HEK293 (cell line): ENCODE results near the gene TTLL9.

Experiments used
- CTCF ChIA-PET: fragments of 350-600 bp; formaldehyde crosslinking; extraction: SDS; loops from one replicate; lab custom pipeline; 2021; ENCODE audit warnings: antibody characterized with exemption; lab: Yijun Ruan, JAX
- POLR2A ChIA-PET: fragments of 300-600 bp; formaldehyde crosslinking; extraction: SDS; loops from one replicate; lab custom pipeline; 2020; ENCODE audit warnings: antibody characterized with exemption, inconsistent platforms; lab: Yijun Ruan, JAX
- H3K27ac ChIP-seq: fragments of 200-500 bp; sonication (Bioruptor generic); 2 replicates; pipeline ENCODE4 v1.5.1; 2014; ENCODE audit warnings: low read depth, low read length, control low read depth, inconsistent platforms; ENCODE audit errors: extremely low read depth
- H3K36me3 ChIP-seq, 2 experiments: fragments of 200-500 bp in 1 of 2; sonication (Bioruptor generic) in 1 of 2; 1 replicate in 1 of 2; 2 replicates in 1 of 2; pipeline ENCODE4 v1.5.1; 2014 to 2017; ENCODE audit warnings: inconsistent platforms in 2 of 2, low read length in 2 of 2; ENCODE audit not compliant: control insufficient read depth in 2 of 2, insufficient read depth in 1 of 2
- H3K4me1 ChIP-seq: fragments of 200-500 bp; sonication (Bioruptor generic); 2 replicates; pipeline ENCODE4 v1.5.1; 2014; ENCODE audit warnings: mild to moderate bottlenecking, low read length, inconsistent platforms; ENCODE audit not compliant: control insufficient read depth, insufficient read depth
- H3K4me3 ChIP-seq: 2 replicates; pipeline ENCODE4 v1.5.1; 2011; ENCODE audit warnings: low read depth, mild to moderate bottlenecking, control low read depth, low read length, moderate library complexity
- H3K9me3 ChIP-seq: fragments of 200-500 bp; sonication (Bioruptor generic); 2 replicates; pipeline ENCODE4 v1.5.1; 2014; ENCODE audit warnings: low read depth, low read length, inconsistent platforms; ENCODE audit not compliant: control insufficient read depth, insufficient read depth
- BCL11B ChIP-seq: fragments of 450-650 bp; formaldehyde crosslinking; IDR thresholded peaks from 2 replicates; pipeline ENCODE4 v1.5.1; 2016; ENCODE audit warnings: low read depth, missing biosample characterization, missing genetic modification characterization
- GFI1B ChIP-seq: fragments of 450-650 bp; formaldehyde crosslinking; IDR thresholded peaks from 2 replicates; pipeline ENCODE4 v1.5.1; 2016; ENCODE audit warnings: missing biosample characterization, missing genetic modification characterization
- GLIS2 ChIP-seq: fragments of 450-650 bp; formaldehyde crosslinking; IDR thresholded peaks from 2 replicates; pipeline ENCODE4 v1.5.1; 2016; ENCODE audit warnings: missing biosample characterization, missing genetic modification characterization
- KLF16 ChIP-seq: fragments of 450-650 bp; formaldehyde crosslinking; IDR thresholded peaks from 2 replicates; pipeline ENCODE4 v1.5.1; 2017; ENCODE audit warnings: missing biosample characterization, missing genetic modification characterization
- KLF17 ChIP-seq: fragments of 450-650 bp; formaldehyde crosslinking; IDR thresholded peaks from 2 replicates; pipeline ENCODE4 v1.5.1; 2016; ENCODE audit warnings: missing biosample characterization, missing genetic modification characterization
- KLF7 ChIP-seq: fragments of 450-650 bp; formaldehyde crosslinking; IDR thresholded peaks from 2 replicates; pipeline ENCODE4 v1.5.1; 2016; ENCODE audit warnings: missing biosample characterization, missing genetic modification characterization, borderline replicate concordance
- MEIS1 ChIP-seq: sonication (generic); formaldehyde crosslinking; IDR thresholded peaks from 2 replicates; pipeline ENCODE4 v1.8.1; 2022; ENCODE audit warnings: missing genetic modification reagents, mild to moderate bottlenecking, borderline replicate concordance
- OVOL3 ChIP-seq: fragments of 450-650 bp; formaldehyde crosslinking; IDR thresholded peaks from 2 replicates; pipeline ENCODE4 v1.5.1; 2016; ENCODE audit warnings: missing biosample characterization, missing genetic modification characterization
- PRDM4 ChIP-seq: fragments of 450-650 bp; formaldehyde crosslinking; IDR thresholded peaks from 2 replicates; pipeline ENCODE4 v1.5.1; 2017; ENCODE audit warnings: missing biosample characterization, missing genetic modification characterization
- SETDB1 ChIP-seq: IDR thresholded peaks from one replicate; pipeline ENCODE4 v1.6.1; 2017; ENCODE audit warnings: mild to moderate bottlenecking, low read length, moderate library complexity, mixed read lengths; ENCODE audit not compliant: insufficient read length
- ZBTB44 ChIP-seq: fragments of 450-650 bp; IDR thresholded peaks from 2 replicates; pipeline ENCODE4 v1.5.1; 2018; ENCODE audit warnings: missing biosample characterization, mild to moderate bottlenecking, missing genetic modification characterization
- ZFP3 ChIP-seq: fragments of 450-650 bp; formaldehyde crosslinking; IDR thresholded peaks from 2 replicates; pipeline ENCODE4 v1.5.1; 2016; ENCODE audit warnings: low read depth, missing biosample characterization, missing genetic modification characterization
- ZNF121 ChIP-seq: fragments of 450-650 bp; formaldehyde crosslinking; IDR thresholded peaks from 2 replicates; pipeline ENCODE4 v1.5.1; 2016; ENCODE audit warnings: missing biosample characterization, missing genetic modification characterization
- ZNF169 ChIP-seq: fragments of 450-650 bp; formaldehyde crosslinking; IDR thresholded peaks from 2 replicates; pipeline ENCODE4 v1.5.1; 2016; ENCODE audit warnings: missing biosample characterization, missing genetic modification characterization
- ZNF221 ChIP-seq: fragments of 450-650 bp; formaldehyde crosslinking; IDR thresholded peaks from 2 replicates; pipeline ENCODE4 v1.5.1; 2017; ENCODE audit warnings: missing biosample characterization, missing genetic modification characterization, borderline replicate concordance
- ZNF324 ChIP-seq: fragments of 450-650 bp; formaldehyde crosslinking; IDR thresholded peaks from 2 replicates; pipeline ENCODE4 v1.5.1; 2016; ENCODE audit warnings: missing biosample characterization, missing genetic modification characterization
- ZNF692 ChIP-seq: fragments of 450-650 bp; formaldehyde crosslinking; IDR thresholded peaks from 2 replicates; pipeline ENCODE4 v1.5.1; 2016; ENCODE audit warnings: missing biosample characterization, missing genetic modification characterization
- ZNF747 ChIP-seq: fragments of 450-650 bp; formaldehyde crosslinking; IDR thresholded peaks from 2 replicates; pipeline ENCODE4 v1.5.1; 2016; ENCODE audit warnings: missing biosample characterization, missing genetic modification characterization
- ZNF837 ChIP-seq: fragments of 450-650 bp; formaldehyde crosslinking; IDR thresholded peaks from 2 replicates; pipeline ENCODE4 v1.5.1; 2016; ENCODE audit warnings: missing biosample characterization, missing genetic modification characterization
- ZNF843 ChIP-seq: fragments of 450-650 bp; formaldehyde crosslinking; IDR thresholded peaks from 2 replicates; pipeline ENCODE4 v1.5.1; 2016; ENCODE audit warnings: missing biosample characterization, missing genetic modification characterization
- TF ChIP-seq, protein P1 (sequence below): fragments of 450-650 bp; formaldehyde crosslinking; IDR thresholded peaks from 2 replicates; pipeline ENCODE4 v1.5.1; 2017; ENCODE audit warnings: missing biosample characterization, missing genetic modification characterization
- TF ChIP-seq, protein P2 (sequence below): fragments of 450-650 bp; formaldehyde crosslinking; IDR thresholded peaks from 2 replicates; pipeline ENCODE4 v1.5.1; 2017; ENCODE audit warnings: missing biosample characterization, mild to moderate bottlenecking, missing genetic modification characterization, moderate library complexity

Gene TTLL9

GRCh38 chr20:31987744-31988143 is 117.3 kb downstream of the TTLL9 start:
- ChIA-PET POLR2A (no interaction called here), CTCF (no interaction called here)
- Histone ChIP-seq H3K36me3 (no peaks in the 10 kb centered on the region), H3K9me3 (no peaks in the 10 kb centered on the region), H3K27ac (no peak overlapping the region), H3K4me1 (no peaks in the 10 kb centered on the region), H3K4me3 (no peak overlapping the region)
- TF ChIP-seq ZNF324 (tag by site-specific recombination) (no peak), KLF17 (no peak), ZBTB44 (tag by site-specific recombination) (no peak), SETDB1 (no peak), GFI1B (tag by site-specific recombination) (no peak), PRDM4 (no peak), ZNF121 (tag by site-specific recombination) (no peak), ZNF837 (no peak), ZNF221 (tag by site-specific recombination) (no peak), BCL11B (no peak), ZFP3 (no peak)
- TF ChIP-seq, protein P1, sequence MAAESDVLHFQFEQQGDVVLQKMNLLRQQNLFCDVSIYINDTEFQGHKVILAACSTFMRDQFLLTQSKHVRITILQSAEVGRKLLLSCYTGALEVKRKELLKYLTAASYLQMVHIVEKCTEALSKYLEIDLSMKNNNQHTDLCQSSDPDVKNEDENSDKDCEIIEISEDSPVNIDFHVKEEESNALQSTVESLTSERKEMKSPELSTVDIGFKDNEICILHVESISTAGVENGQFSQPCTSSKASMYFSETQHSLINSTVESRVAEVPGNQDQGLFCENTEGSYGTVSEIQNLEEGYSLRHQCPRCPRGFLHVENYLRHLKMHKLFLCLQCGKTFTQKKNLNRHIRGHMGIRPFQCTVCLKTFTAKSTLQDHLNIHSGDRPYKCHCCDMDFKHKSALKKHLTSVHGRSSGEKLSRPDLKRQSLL, result no peak

- Histone ChIP-seq H3K27ac (no peak overlapping the region), H3K9me3 (no peaks in the 10 kb centered on the region), H3K4me3 (no peak overlapping the region), H3K36me3 (no peaks in the 10 kb centered on the region), H3K4me1 (no peaks in the 10 kb centered on the region)
- ChIA-PET POLR2A (no interaction called here), CTCF (interaction anchor here (0.5 to 0.6 kb wide), 2 partner anchors 25 to 39 kb away, joined by 3 read pairs; no protein-coding TSS in a partner anchor)
- TF ChIP-seq ZNF169 (no peak), MEIS1 (CRISPR knock-in tag) (no peak), ZNF692 (tag by site-specific recombination) (no peak), KLF7 (no peak), ZFP3 (no peak), ZNF843 (tag by site-specific recombination) (no peak), GLIS2 (tag by site-specific recombination) (no peak), ZNF747 (tag by site-specific recombination) (no peak), KLF16 (tag by site-specific recombination) (no peak), OVOL3 (tag by site-specific recombination) (no peak)
- TF ChIP-seq, protein P2, sequence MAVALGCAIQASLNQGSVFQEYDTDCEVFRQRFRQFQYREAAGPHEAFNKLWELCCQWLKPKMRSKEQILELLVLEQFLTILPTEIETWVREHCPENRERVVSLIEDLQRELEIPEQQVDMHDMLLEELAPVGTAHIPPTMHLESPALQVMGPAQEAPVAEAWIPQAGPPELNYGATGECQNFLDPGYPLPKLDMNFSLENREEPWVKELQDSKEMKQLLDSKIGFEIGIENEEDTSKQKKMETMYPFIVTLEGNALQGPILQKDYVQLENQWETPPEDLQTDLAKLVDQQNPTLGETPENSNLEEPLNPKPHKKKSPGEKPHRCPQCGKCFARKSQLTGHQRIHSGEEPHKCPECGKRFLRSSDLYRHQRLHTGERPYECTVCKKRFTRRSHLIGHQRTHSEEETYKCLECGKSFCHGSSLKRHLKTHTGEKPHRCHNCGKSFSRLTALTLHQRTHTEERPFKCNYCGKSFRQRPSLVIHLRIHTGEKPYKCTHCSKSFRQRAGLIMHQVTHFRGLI (tag by site-specific recombination), result no peak
Observed at GRCh38 chr20:31988430-31989015, 118.1 kb downstream of the TTLL9 start.
